Endothelial cell of umbilical vein (primary cell): ENCODE data around the gene CCNI.
A peak's percentile ranks its signal among the peaks of the same experiment; 100 is the strongest.

ENCODE experiments used
- CTCF ChIP-seq, 2 donors: IDR thresholded peaks; 1 replicate in 1 of 2; 2 replicates in 1 of 2; pipeline ENCODE4 v1.5.1; 2011; ENCODE audit warnings: low read length in 2 of 2, mild to moderate bottlenecking in 2 of 2, moderate library complexity in 2 of 2, control low read depth in 1 of 2, inconsistent platforms in 1 of 2, low read depth in 1 of 2; ENCODE audit not compliant: insufficient read depth in 1 of 2; ENCODE audit errors: extremely low read depth in 1 of 2
- EZH2 ChIP-seq: IDR thresholded peaks from 2 replicates; pipeline ENCODE4 v1.6.1; 2012; ENCODE audit warnings: borderline replicate concordance, low read depth, mild to moderate bottlenecking, moderate library complexity, low read length, inconsistent platforms; ENCODE audit not compliant: severe bottlenecking
- MYC ChIP-seq: IDR thresholded peaks from one replicate; pipeline ENCODE4 v1.6.1; 2011; ENCODE audit warnings: mild to moderate bottlenecking, low read depth, low read length
- POLR2A ChIP-seq: IDR thresholded peaks from 2 replicates; pipeline ENCODE4 v1.6.1; 2012; ENCODE audit warnings: low read depth, mild to moderate bottlenecking, control low read depth, low read length
- POLR2AphosphoS5 ChIP-seq: IDR thresholded peaks from 2 replicates; pipeline ENCODE4 v1.6.1; 2012; ENCODE audit warnings: low read depth, mild to moderate bottlenecking, control low read depth, low read length, moderate library complexity; ENCODE audit not compliant: insufficient read depth
- TF ChIP-seq, protein P1 (sequence below): IDR thresholded peaks from 2 replicates; pipeline ENCODE4 v1.6.1; 2011; ENCODE audit not compliant: insufficient read depth, insufficient read length

DNA sequence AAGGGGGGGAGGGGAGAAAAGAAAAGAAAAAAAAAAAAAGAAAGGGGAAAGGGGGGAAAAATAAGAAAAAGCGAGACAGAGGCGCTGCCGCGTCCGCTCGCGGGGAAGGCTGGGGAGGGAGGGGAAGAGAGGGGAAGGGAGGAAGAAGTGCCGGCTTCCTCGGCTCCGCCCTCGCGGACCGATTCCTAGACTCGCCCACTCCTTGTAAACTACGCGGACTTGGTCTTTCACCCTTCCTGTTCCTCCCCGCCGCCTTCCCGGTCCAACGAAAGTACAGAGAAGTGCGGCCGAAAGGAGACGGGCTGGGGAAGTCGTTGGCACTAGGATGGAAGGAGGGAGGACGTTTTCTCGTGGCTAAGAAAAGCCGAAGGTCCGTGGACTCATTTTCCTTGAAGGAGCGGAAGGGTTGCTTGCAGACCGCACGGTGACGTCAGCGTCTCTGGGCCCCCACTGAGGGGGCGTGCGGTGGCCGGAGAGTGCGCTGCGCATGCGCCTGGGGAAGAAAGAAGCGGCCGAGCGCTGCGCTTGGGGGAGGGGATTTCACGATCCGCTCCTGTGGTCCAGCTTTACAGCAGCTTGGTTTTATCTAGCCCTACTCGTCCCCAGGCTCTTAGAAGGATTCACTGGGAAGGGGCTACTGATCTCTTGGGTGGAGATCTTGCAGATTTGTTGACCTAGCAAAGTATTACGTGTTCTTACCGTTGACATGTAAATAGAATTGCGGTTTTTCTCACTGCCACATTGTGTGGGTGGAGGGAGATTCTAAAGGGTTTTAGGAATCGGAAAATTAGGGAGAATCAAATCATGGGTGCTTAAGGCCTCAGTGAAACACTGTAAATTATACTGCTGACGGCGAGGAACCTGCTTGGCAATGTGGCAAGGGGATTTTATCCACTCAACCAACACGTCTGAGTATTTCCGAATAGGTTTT lies at the start of gene CCNI:
- TF ChIP-seq POLR2A: peak; percentile 94
- no peak for TF ChIP-seq CTCF (IDR thresholded peaks at IDR 0.05; ENCODE audit: extremely low read depth in 1 of 2, insufficient read depth in 1 of 2, low read depth in 1 of 2, low read length in 2 of 2)
- no peak for TF ChIP-seq EZH2
- TF ChIP-seq POLR2AphosphoS5: peak; percentile 63
- TF ChIP-seq, protein P1, sequence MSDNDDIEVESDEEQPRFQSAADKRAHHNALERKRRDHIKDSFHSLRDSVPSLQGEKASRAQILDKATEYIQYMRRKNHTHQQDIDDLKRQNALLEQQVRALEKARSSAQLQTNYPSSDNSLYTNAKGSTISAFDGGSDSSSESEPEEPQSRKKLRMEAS: peak; percentile 31
- TF ChIP-seq MYC: no peak
